ENCODE measurements around the gene RUNX1. TPM values are rescaled to one million over a fixed set of nuclear protein-coding genes. Genes with fewer than 3 reads are reported as not detected.

Gene RUNX1
- total RNA-seq, 1 experiment from 2014 or later: 86.2 TPM

- no peak overlapping the region for H3K4me3 Mint-ChIP-seq (ENCODE audit: unreplicated experiment)
- peak; percentile 67 for DNase-seq (ENCODE audit: unreplicated experiment)
- H3K9me3 Mint-ChIP-seq (ENCODE audit: unreplicated experiment): no peaks in the 10 kb centered on the region
- TF ChIP-seq CTCF (IDR thresholded peaks at IDR 0.05; ENCODE audit: unreplicated experiment): no peak
- ChIA-PET CTCF (interaction anchor here (0.7 kb wide), 1 partner anchor 142 kb away, joined by 3 read pairs; no protein-coding TSS in a partner anchor), POLR2A (interaction anchor here (2.2 to 16.3 kb wide), 4 partner anchors 9 to 69 kb away, joined by 16 to 972 read pairs (median 260); no protein-coding TSS in a partner anchor)
- peaks cover 91% of the 10 kb centered on the region for H3K36me3 Mint-ChIP-seq (ENCODE audit: insufficient read depth, unreplicated experiment)
- H3K4me1 Mint-ChIP-seq (ENCODE audit: insufficient read depth, unreplicated experiment): peaks cover 33% of the 10 kb centered on the region
- no peaks in the 10 kb centered on the region for H3K27me3 Mint-ChIP-seq (ENCODE audit: insufficient read depth, unreplicated experiment)
- intact Hi-C loops (cut with micrococcal nuclease): no loop called here
- peak overlapping the region; percentile 97 for H3K27ac Mint-ChIP-seq (ENCODE audit: low read depth, unreplicated experiment)
- no TSS peak for BruUV-seq (replicated peaks)
These were observed 173.3 kb downstream of the RUNX1 start for GRCh38 chr21:34875830-34876229.

- ChIA-PET POLR2A (interaction anchor here (0.6 to 16.3 kb wide), 5 partner anchors 8 to 68 kb away, joined by 3 to 972 read pairs (median 105); no protein-coding TSS in a partner anchor), CTCF (no interaction called here)
- no peak for TF ChIP-seq CTCF (IDR thresholded peaks at IDR 0.05; ENCODE audit: unreplicated experiment)
- no peak for DNase-seq (ENCODE audit: unreplicated experiment)
- Mint-ChIP-seq H3K27me3 (ENCODE audit: insufficient read depth, unreplicated experiment) (no peaks in the 10 kb centered on the region), H3K27ac (ENCODE audit: low read depth, unreplicated experiment) (peak overlapping the region; percentile 97), H3K4me3 (ENCODE audit: unreplicated experiment) (no peak overlapping the region), H3K9me3 (ENCODE audit: unreplicated experiment) (no peaks in the 10 kb centered on the region), H3K36me3 (ENCODE audit: insufficient read depth, unreplicated experiment) (peaks cover 91% of the 10 kb centered on the region), H3K4me1 (ENCODE audit: insufficient read depth, unreplicated experiment) (peaks cover 33% of the 10 kb centered on the region)
- intact Hi-C loops (cut with micrococcal nuclease): no loop called here
- no TSS peak for BruUV-seq (replicated peaks)
These were observed 174.2 kb downstream of the RUNX1 start for GRCh38 chr21:34874684-34875513.

GRCh38 chr21:34871026-34871908 is 177.8 kb downstream of the RUNX1 start:
- no peaks in the 10 kb centered on the region for H3K27me3 Mint-ChIP-seq (ENCODE audit: insufficient read depth, unreplicated experiment)
- peaks cover 84% of the 10 kb centered on the region for H3K36me3 Mint-ChIP-seq (ENCODE audit: insufficient read depth, unreplicated experiment)
- intact Hi-C loops (cut with micrococcal nuclease): no loop called here
- H3K4me1 Mint-ChIP-seq (ENCODE audit: insufficient read depth, unreplicated experiment): peaks cover 40% of the 10 kb centered on the region
- H3K27ac Mint-ChIP-seq (ENCODE audit: low read depth, unreplicated experiment): no peak overlapping the region
- no TSS peak for BruUV-seq (replicated peaks)
- H3K9me3 Mint-ChIP-seq (ENCODE audit: unreplicated experiment): no peaks in the 10 kb centered on the region
- ChIA-PET POLR2A (interaction anchor here (0.6 to 10.4 kb wide), 7 partner anchors 12 to 938 kb away, joined by 3 to 414 read pairs (median 3); no protein-coding TSS in a partner anchor), CTCF (interaction anchor here (0.8 to 1.3 kb wide), 3 partner anchors 8 to 16 kb away, joined by 3 to 5 read pairs (median 4); no protein-coding TSS in a partner anchor)
- no peak overlapping the region for H3K4me3 Mint-ChIP-seq (ENCODE audit: unreplicated experiment)
- no peak for DNase-seq (ENCODE audit: unreplicated experiment)
- TF ChIP-seq CTCF (IDR thresholded peaks at IDR 0.05; ENCODE audit: unreplicated experiment): no peak
